GM20000 (cell line): ENCODE measurements around the gene PAH.

Experiments
- DNase-seq: peaks from one replicate; pipeline ENCODE4 v3.0.0; 2012; ENCODE audit warnings: low spot score
- CTCF ChIP-seq: IDR thresholded peaks from 2 replicates; pipeline ENCODE4 v1.5.1; 2012; ENCODE audit warnings: mild to moderate bottlenecking, control low read depth; ENCODE audit errors: extremely low read depth, missing control alignments

Gene PAH

GRCh38 chr12:102821149-102821548 lies 95.9 kb downstream of the PAH start:
- DNase-seq = no peak
- TF ChIP-seq CTCF = no peak

GRCh38 chr12:102816816-102817434 lies 100.1 kb downstream of the PAH start:
- peak; percentile 23 for DNase-seq
- TF ChIP-seq CTCF = peak; percentile 50

- no peak for TF ChIP-seq CTCF
- DNase-seq = no peak
These were observed 102.2 kb downstream of the PAH start for GRCh38 chr12:102814691-102815367.

- DNase-seq = no peak
- no peak for TF ChIP-seq CTCF
These were observed 104.7 kb downstream of the PAH start for GRCh38 chr12:102812344-102812743.

GRCh38 chr12:102811110-102811737 lies 105.8 kb downstream of the PAH start:
- peak; percentile 44 for DNase-seq
- peak; percentile 39 for TF ChIP-seq CTCF

- no peak for DNase-seq
- TF ChIP-seq CTCF = no peak
These were observed 108.6 kb downstream of the PAH start for GRCh38 chr12:102808412-102808811.

- no peak for TF ChIP-seq CTCF
These were observed 110.5 kb downstream of the PAH start for GRCh38 chr12:102806592-102806991.

More at GRCh38 chr12:102806592-102806991, 110.5 kb downstream of the PAH start:
- DNase-seq = no peak
